AML-193 (cell line): ENCODE measurements around the gene MGAT1.
"Not testable (repeated sequence)": the region's sequence is repeated elsewhere in the genome, so short reads cannot be mapped to it uniquely, and the experiment has no call there.

Experiments used
- DNase-seq, 2 experiments: peaks; one replicate each; lab custom pipeline; 2025; lab: John Stamatoyannopoulos, UW

The MGAT1 gene

DNA sequence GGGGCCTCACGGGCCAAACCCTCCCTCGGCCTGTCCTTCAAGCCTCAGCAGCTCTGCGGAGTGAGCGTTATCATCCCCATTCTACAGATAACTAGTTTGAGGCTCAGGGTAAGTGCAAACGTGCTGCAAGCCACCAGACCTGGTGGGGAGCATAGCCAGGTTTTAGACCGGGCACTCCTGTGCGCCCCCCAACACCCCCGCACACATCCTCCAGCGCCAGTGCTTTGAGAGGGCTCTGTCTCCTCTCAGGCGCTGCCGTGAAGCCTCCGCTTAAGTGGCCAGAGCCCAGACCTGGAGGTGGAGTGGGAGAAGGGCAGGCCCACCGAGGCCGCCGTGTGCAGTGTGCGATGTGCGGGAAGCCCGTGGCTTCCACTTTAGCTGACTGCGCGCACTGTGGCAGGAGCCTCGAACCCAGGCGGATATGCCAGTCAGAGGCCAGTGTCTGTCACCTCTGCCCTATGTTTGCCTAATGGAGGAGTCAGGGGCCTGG is 1.6 kb upstream of the MGAT1 start:
- DNase-seq, result no peak

DNA sequence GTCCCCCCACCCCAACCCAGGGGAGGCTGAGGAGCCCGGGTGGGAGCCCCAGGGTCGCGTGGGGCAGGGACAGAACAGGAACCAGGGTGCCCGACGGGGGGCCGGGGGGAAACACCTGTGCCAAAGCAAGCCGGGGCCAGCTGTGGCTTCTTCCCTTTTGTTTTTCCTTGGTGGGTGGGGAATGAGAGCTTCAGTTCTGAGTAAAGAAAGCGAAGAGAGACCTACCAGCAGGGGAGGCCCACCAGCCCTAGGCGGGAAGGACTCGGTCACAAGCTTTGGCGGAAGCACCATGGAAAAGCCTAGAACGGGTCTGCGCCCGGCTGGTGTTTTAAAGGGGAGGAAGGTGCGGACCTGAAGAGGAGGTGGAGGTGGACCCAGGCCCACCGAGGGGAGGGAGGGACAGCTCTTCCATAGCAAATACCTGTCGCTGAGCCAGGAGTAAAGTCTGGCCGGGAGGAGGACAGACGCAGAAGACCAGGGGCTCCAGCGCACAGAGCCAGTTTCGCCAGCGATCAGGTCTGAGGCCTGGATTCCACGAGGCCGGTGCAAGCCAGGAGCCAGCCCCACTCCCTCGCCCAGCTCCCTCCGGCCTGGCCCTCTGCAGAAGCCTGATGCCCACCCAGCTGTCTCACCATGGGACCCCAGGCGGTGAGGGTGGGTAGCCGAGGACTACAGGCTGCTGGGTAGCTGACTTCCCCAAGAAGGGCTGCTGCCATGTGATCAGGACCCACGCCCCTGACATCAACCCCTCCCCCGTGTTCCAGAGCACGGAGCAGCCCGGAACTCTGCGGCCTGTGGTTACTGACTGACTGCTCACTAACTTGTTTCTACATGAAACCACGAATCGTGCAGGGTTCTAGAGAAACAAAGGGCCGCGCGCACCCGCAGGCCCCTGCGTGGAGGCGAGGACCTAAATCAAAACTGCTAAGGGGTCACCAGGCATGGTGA is 849 bp upstream of the MGAT1 start:
- peak; percentile 89 to 92 for DNase-seq

GRCh38 chr5:180801596-180802324 is 846 bp downstream of the MGAT1 start:
- no peak for DNase-seq

DNA sequence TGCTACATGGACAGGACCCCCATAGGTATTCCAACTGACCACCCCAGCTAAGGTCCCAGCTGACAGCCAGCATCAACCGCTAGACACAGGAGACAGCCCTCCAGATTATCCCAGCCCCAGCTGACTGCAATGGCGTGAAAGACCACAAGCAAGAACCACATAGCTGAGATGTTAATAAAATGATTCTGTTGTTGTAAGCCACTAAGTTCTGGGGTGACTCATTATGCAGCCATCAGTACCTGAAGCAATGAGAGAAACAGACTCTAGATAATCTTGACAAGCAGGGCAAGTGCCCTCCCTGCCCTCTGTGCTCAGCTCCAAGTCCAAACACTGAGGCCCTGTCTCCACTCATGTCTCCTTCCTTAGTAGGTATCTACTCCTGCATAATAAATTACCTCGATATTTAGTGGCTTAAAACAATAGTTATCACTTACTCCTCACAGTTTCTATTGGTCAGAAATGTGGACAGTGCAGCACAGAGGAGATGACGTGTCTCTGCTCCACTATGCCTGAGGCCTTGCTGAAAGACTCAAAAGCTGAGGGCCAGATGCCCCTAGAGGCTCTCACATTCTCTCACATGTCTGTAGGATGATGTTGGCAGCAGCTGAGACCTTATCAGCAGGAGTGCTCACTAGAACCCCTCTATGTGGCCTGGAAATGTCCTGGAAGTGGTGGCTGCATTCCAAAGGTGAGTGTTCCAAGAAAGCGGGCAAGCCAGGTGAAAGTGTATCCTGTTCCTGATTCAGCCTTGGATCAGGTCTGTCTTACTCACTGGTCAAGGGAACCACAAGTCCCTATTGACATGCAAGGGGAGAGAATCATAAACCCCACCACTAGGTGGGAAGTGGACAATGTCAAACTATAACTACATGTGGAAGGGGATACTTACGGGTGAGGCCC is 2.5 kb downstream of the MGAT1 start:
- DNase-seq, result no peak

DNA sequence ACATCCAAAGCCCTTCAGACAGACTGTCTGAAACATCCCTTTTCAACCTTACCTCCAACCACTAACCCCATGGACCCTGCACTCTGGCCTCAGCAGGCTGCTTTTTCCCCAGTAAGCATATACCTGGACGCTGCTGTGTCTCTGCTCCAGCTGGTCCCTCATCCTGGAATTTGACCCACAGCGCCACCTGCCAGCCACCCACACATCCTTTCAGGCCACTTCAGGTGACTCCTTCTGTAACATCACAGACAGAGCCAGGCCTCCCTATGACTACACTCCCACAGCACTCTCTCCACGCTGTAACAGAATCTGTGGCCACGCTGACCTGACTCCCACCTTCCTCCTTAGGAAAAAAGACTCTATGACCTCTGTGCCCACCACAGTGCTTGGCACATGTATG is 3.4 kb downstream of the MGAT1 start:
- DNase-seq, result no peak

- no peak for DNase-seq
Observed at GRCh38 chr5:180798193-180798592, 4.4 kb downstream of the MGAT1 start.

- DNase-seq, result no peak
Observed at GRCh38 chr5:180797256-180798192, 5.1 kb downstream of the MGAT1 start.

GRCh38 chr5:180795771-180796313 is 6.8 kb downstream of the MGAT1 start:
- no peak for DNase-seq

DNA sequence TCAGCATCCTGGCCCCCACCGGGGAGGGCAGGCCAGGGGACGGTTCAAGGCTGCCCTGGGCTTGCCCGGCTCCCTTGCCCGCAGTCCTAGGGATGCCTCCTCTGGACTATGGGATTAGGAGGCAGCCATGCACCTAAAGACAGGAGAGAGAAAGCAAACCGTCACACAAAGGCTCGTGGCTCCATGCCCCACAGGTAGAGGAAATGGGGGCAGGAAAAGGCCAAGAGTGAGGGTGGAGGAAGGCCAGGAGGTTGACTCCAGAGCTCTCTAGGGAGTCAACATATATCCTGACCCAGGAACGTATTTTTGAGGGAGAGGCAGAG is 9.7 kb downstream of the MGAT1 start:
- DNase-seq, result no peak

GRCh38 chr5:180792287-180792964 is 10.2 kb downstream of the MGAT1 start:
- DNase-seq, result no peak

DNA sequence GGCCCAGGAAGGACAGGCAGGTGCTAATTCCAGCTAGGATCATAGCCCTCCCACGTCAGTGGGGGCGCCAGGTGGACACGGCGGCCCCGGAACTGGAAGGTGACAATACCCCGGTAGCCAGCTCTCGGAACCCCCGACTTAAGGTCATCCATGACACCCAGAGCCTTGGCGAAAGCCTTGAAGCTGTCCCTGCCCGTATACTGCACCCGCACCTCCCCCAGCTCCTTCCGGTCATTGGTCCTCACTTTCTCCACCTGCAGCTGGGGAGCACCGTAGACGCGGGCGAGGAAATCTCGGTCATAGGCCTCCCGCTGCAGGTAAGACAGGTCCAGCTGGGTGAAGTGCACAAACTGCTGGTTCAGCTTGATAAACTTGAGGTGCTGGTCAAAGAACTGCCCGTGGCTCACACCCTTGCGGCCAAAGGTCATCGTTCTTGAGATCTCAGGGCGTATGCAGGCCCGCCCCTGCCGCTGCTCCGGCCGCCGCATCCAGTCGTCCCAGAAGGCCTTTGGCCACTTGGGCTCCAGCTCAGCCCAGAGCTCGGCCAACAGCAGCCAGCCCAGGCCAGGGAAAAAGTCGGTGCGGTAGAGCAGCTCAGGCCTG is 10.9 kb downstream of the MGAT1 start:
- no peak for DNase-seq

DNA sequence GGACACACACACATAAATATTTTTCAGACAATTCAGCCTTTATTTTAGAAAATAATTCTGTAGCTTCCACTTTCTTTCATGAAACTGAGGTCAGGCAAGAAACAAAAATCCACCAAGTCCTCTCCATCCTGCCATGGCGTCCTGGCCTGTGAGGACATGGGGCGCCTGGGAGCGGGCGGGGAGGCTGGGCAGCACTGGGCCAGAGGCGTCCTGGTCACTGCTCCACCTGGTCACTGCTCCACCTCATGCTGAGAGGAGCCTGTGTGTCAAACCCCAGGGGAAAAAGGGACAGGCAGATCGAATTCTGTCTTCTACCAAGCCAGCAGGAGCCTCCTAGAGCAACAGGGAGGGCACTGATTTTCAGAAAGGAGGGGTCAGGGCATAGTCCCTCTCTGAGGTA is 12.1 kb downstream of the MGAT1 start:
- no peak for DNase-seq

- peak; percentile 27 to 57 for DNase-seq
Observed at GRCh38 chr5:180790020-180790419, 12.6 kb downstream of the MGAT1 start.

DNA sequence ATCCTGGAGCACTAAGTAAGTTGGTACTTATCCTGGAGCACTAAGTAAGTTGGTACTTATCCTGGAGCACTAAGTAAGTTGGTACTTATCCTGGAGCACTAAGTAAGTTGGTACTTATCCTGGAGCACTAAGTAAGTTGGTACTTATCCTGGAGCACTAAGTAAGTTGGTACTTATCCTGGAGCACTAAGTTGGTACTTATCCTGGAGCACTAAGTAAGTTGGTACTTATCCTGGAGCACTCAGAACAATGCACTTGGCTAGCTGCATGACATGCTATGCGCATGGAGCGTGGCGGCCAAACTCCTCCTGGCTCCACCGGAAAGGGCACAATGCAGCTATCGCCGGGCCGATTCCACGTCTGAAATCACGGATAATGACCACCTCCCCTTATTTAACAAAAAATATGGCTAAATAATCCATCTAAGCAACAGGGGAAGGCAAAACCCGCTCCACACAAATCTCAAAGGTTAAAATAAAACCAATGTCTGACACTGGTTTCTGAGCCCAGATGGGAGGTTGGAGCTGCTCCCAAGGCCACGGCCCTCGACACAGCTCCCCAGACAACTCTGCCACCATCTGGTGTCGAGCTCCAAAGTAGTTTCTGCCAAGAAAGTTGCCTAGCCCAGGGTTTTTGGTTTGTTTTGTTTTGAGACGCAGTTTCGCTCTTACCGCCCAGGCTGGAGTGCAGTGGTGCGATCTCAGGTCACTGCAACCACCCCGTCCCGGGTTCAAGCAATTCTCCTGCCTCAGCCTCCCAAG is 13.8 kb downstream of the MGAT1 start:
- not testable (repeated sequence) for DNase-seq

DNA sequence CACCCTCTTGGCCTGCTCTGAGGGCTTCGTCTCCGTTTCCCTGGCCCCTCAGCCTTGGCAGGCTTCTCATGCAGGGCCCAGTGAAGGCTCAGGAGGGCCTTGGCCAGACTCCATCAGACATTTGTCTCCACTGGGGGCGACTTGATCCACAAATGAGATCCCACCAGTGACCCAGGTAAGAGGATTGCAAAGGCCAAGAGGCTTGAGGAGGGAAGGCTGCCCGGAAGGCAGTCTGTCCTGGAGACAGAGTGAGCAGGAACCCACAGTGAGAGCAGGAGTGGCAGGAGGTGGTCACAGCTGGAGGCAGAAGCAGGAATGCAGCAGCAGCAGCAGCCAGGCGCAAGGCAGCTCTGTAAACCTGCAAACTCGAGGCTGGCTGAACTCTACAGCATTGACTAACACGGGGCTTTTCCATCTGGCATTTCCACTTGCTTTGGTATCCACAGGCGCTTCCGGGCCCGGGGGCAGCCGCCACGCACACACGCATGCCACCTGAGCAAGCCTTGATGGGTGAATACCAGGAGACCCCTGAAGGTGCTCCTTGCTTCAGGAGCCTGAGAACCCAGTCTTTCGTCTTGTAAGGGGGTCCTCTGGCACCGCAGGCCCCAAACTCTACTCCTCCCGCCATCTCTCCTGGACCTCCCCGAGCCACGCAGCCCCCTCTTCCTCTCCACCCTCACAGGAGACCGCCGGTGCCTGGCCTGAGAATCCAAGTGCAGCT is 14.7 kb downstream of the MGAT1 start:
- no peak for DNase-seq

- DNase-seq, result no peak
Observed at GRCh38 chr5:180786531-180787398, 15.8 kb downstream of the MGAT1 start.

- no peak for DNase-seq
Observed at GRCh38 chr5:180785794-180786221, 16.8 kb downstream of the MGAT1 start.
